ENCODE measurements around the gene FBXW12. TPM values are rescaled to one million over a fixed set of nuclear protein-coding genes. Genes with fewer than 3 reads are reported as not detected.

The FBXW12 gene, protein sequence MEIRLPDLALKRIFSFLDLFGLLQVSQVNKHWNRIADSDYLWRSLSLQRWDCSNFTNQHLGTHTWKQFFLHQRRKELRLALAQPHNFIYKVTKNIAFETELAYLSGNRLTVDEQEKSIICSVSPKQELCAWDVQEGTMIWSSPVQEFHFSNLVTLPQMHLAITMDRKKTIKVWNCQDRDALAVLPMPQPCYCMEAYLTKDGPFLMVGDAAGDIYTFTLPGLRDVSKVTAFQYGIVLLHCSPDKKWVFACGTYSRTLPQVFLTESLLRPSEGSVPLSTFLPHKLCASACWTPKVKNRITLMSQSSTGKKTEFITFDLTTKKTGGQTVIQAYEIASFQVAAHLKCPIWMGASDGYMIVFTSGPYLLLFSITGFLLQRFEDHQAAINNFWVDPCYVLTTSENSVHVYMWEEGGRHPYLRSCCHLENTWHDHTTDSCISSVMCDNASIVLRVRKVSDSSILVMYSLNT
- not detected in 2 replicates for total RNA-seq

GRCh38 chr3:48371651-48372376, at the start of gene FBXW12:
TSS of gene FBXW12 (plus strand) at chr3:48372219. CDS start at chr3:48372768, 549 bp downstream.

DNA sequence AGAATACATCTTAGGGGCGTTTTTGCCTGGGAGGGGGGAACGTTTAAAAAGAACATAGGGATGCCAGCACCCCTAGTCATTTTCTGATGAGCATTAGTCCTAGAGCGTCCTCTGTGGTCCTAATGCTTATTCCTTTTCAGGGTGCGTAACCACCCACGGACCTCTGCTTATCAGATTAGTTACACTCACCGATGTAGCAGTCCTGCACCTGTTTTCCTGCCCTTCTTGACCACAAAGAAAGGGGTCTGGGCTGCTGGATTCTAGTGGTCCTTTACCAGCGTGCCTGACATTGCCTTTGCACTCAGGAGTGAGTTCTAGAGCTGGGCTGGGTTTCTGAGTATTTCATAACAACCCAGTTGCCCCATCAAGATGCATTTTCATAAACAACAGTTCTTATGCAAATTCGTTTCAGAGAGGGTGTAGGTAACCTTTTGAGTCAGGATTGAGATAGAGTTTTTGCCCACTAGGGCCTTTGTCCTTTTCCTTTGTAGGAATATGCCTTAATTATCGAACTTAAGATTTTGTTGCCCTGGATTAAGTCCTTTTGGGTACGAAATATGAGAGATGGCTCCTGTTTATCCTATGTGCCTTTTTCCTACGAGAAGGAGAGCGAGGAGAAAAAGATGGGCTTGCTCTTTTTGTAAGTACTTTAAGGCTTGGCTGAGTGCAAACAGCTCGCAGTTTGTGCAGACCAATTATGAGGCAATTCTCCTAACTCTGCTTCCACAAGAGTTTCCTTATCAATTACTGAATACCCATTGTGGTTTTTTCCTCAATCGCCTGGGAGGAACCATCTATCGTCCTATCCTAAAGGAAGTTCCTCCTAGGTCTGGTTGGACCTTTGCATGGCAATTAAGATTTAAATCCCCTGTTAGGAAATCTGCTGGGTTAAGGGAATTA, 38.4 kb upstream of the FBXW12 start, which contains the start of gene SPINK8:
SPINK8 (minus strand) TSS at position 316 of the 900 bp plus-strand sequence. CDS start 5,320 bp downstream, outside the sequence.

DNA sequence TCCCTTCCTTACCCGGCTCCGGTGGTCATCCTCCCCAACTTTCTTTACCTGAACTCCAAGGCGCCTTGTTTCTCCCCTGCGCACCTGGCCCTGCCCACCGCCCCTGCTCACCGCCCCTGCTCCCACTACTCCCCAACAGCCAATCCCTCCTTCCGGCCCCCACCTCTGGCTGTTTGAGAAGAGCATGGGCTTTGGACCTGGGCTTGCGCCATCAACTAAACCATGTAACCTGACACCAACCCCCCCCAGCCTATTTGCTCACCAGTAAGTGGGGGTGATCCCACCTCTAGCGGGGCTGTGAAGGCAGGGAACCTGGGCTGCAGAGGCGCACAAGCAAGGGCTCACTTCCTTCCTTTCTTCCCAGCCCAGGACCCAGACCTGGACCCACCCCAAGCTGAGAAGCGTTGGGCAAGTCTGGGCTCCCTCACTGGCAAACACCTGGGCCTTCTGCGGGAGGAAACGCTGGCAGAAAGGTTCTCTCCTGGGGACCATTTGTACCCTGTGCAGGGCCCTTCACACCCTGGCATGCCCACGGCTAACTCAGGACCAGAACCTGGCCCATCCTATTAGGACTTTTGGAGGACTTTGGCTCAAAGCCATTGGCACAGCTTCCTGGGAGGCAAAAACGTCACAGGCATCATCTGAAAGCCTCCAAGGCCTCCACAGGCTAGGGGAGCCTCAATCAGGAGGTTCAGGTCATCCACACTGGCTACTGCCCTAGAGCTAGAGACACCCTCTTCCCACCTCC, 58.1 kb downstream of the FBXW12 start, which contains the start of gene PLXNB1:
PLXNB1 (minus strand) TSS at position 127 of the 748 bp plus-strand sequence. CDS start 5,475 bp downstream, outside the sequence.

DNA sequence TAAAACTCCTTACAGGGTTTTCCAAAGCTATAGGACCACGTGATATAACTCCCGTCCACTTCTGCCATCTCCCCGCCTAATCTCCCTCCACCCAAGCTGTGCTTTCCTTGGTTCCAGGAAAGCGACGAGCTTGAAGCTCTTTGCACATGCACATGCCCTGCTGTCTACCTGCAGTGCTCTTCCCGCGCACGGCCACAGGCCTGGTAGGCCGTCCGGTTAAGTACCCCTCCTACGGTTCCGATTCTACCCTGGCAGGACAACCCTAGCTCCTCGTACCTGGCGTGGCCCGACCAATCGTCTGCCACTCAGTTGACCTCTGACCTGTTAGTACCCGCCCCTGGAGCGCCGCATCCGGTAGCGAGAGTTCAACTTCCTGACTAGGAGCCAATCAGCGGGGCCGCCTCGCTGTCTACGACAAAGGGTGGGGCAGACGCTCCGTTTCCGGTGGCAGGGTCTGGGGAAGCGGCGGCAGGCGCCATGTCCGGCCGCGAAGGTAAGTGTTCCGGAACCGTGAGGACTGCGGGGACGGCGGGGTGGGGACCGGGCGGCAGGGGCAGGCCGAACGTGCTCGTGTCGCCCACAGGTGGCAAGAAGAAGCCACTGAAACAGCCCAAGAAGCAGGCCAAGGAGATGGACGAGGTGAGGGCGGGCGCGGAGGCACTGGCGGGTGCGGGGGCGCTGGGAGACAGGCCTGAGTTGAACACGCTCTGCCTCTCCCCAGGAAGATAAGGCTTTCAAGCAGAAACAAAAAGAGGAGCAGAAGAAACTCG, 68.0 kb downstream of the FBXW12 start, which contains the start of the genes CCDC51 and TMA7:
CCDC51 (minus strand) TSS at position 300 of the 770 bp plus-strand sequence. CDS start 4,991 bp downstream, outside the sequence.
TMA7 (plus strand) TSS at position 438 of the 770 bp plus-strand sequence; CDS start at position 478, 40 bp downstream.

Other genes with a start within 250 kb of the FBXW12 start
- 3.0 and 8.2 TPM in 2 replicates for gene CDC25A, start 183.8 kb upstream of the FBXW12 start, total RNA-seq
- gene CAMP, start 148.7 kb upstream of the FBXW12 start, total RNA-seq: 1.2 and 3.1 TPM in 2 replicates
- 2.7 and 6.8 TPM in 2 replicates for gene ZNF589, start 131.1 kb upstream of the FBXW12 start, total RNA-seq
- gene NME6, start 70.9 kb upstream of the FBXW12 start, total RNA-seq: 27.0 and 33.9 TPM in 2 replicates
- gene SPINK8, start 38.6 kb upstream of the FBXW12 start, total RNA-seq: not detected in 2 replicates
- 49.9 and 257 TPM in 2 replicates for gene PLXNB1, start 57.9 kb downstream of the FBXW12 start, total RNA-seq
- gene CCDC51, start 67.9 kb downstream of the FBXW12 start, total RNA-seq: 44.0 and 70.4 TPM in 2 replicates
- 224 and 359 TPM in 2 replicates for gene TMA7, start 68.0 kb downstream of the FBXW12 start, total RNA-seq
- gene ATRIP, start 74.5 kb downstream of the FBXW12 start, total RNA-seq: 5.1 and 5.4 TPM in 2 replicates
- gene SHISA5, start 132.0 kb downstream of the FBXW12 start, total RNA-seq: 109 and 119 TPM in 2 replicates
- 4.4 and 15.7 TPM in 2 replicates for gene PFKFB4, start 184.6 kb downstream of the FBXW12 start, total RNA-seq
- 2.4 and 12.2 TPM in 2 replicates for gene UCN2, start 191.6 kb downstream of the FBXW12 start, total RNA-seq
- 121 and 420 TPM in 2 replicates for gene COL7A1, start 223.1 kb downstream of the FBXW12 start, total RNA-seq
- 438 and 594 TPM in 2 replicates for gene UQCRC1, start 237.4 kb downstream of the FBXW12 start, total RNA-seq
- not detected in 2 replicates for gene TMEM89, start 249.6 kb downstream of the FBXW12 start, total RNA-seq

Measured in nasal cavity respiratory epithelium epithelial cell of viscerocranial mucosa (primary cell).